Naive thymus-derived CD4-positive, alpha-beta T cell (primary cell): ENCODE measurements around the gene PDE9A. TPM values are rescaled to one million over a fixed set of nuclear protein-coding genes. Genes with fewer than 3 reads are reported as not detected.

Experiments
- ATAC-seq: fragments of 150-1000 bp; cut with Tn5 transposase; 2 replicates; pipeline ENCODE4 v1.10.0; 2021; ENCODE audit warnings: mild to moderate bottlenecking, moderate library complexity
- CTCF ChIA-PET: fragments of 350-600 bp; sonication (Branson Sonifier 250); formaldehyde crosslinking; loops from one replicate; lab custom pipeline; 2021; ENCODE audit warnings: antibody characterized with exemption; lab: Charles Lee
- POLR2A ChIA-PET: fragments of 350-600 bp; sonication (Branson Sonifier 250); formaldehyde crosslinking; loops from one replicate; lab custom pipeline; 2021; ENCODE audit warnings: antibody characterized with exemption, inconsistent platforms; lab: Charles Lee
- DNase-seq, 9 donors: peaks; one replicate each; pipeline versions ENCODE4 v3.0.0 to v3.0.0-alpha.2; 2020 to 2022; ENCODE audit warnings: mixed read lengths in 1 of 9
- H3K27ac ChIP-seq: one replicate; pipeline ENCODE4 v1.7.0; 2013; ENCODE audit warnings: mild to moderate bottlenecking, low read depth, low read length, moderate library complexity
- H3K27me3 ChIP-seq, 2 donors: one replicate each; pipeline ENCODE4 v1.7.0; 2013; ENCODE audit warnings: low read length in 2 of 2, mild to moderate bottlenecking in 2 of 2, moderate library complexity in 2 of 2; ENCODE audit not compliant: control insufficient read depth in 2 of 2, insufficient read depth in 2 of 2
- H3K36me3 ChIP-seq, 3 experiments: 1 replicate in 2 of 3; 2 replicates in 1 of 3; pipeline ENCODE4 v1.7.0; 2013; ENCODE audit warnings: low read length in 3 of 3, mild to moderate bottlenecking in 3 of 3, moderate library complexity in 1 of 3; ENCODE audit not compliant: insufficient read depth in 3 of 3, control insufficient read depth in 2 of 3
- H3K4me1 ChIP-seq, 2 donors: one replicate each; pipeline ENCODE4 v1.7.0; 2013; ENCODE audit warnings: low read length in 2 of 2, mild to moderate bottlenecking in 2 of 2, moderate library complexity in 1 of 2; ENCODE audit not compliant: control insufficient read depth in 2 of 2, insufficient read depth in 2 of 2
- H3K4me3 ChIP-seq: 2 replicates; pipeline ENCODE4 v1.7.0; 2013; ENCODE audit warnings: mild to moderate bottlenecking, low read length
- H3K9me3 ChIP-seq, 3 experiments: 1 replicate in 2 of 3; 2 replicates in 1 of 3; pipeline ENCODE4 v1.7.0; 2013; ENCODE audit warnings: low read length in 3 of 3; ENCODE audit not compliant: control insufficient read depth in 2 of 3
- H3K27ac Mint-ChIP-seq, 9 donors: one replicate each; pipeline ENCODE4 v1.8.0; 2020 to 2022; ENCODE audit warnings: mixed read lengths in 9 of 9, mild to moderate bottlenecking in 8 of 9, moderate library complexity in 5 of 9, inconsistent platforms in 2 of 9
- H3K27me3 Mint-ChIP-seq, 5 donors: one replicate each; pipeline ENCODE4 v1.8.0; 2021 to 2022; ENCODE audit warnings: mixed read lengths in 5 of 5, mild to moderate bottlenecking in 1 of 5
- H3K36me3 Mint-ChIP-seq, 5 donors: one replicate each; pipeline ENCODE4 v1.8.0; 2020 to 2022; ENCODE audit warnings: mixed read lengths in 5 of 5, mild to moderate bottlenecking in 3 of 5, inconsistent platforms in 1 of 5
- H3K4me1 Mint-ChIP-seq, 7 donors: one replicate each; pipeline ENCODE4 v1.8.0; 2020 to 2022; ENCODE audit warnings: mixed read lengths in 7 of 7, mild to moderate bottlenecking in 3 of 7, inconsistent platforms in 1 of 7
- H3K4me3 Mint-ChIP-seq, 10 donors: one replicate each; pipeline ENCODE4 v1.8.0; 2020 to 2022; ENCODE audit warnings: mild to moderate bottlenecking in 10 of 10, mixed read lengths in 10 of 10, moderate library complexity in 6 of 10, inconsistent platforms in 2 of 10
- H3K9me3 Mint-ChIP-seq, 11 donors: one replicate each; pipeline ENCODE4 v1.8.0; 2020 to 2022; ENCODE audit warnings: mixed read lengths in 11 of 11, mild to moderate bottlenecking in 4 of 11, inconsistent platforms in 1 of 11, moderate library complexity in 1 of 11
- intact Hi-C, 2 donors: fragments of 100-400 bp; cut with micrococcal nuclease; formaldehyde crosslinking; loops; one replicate each; pipeline ENCODE4 v1.15.1; 2023
- polyA plus RNA-seq, 2 donors: library from polyadenylated mRNA; unstranded; fragments of 300-500 nt; fragmentation: Illumina TruSeq; gene quantifications; one replicate each; pipeline ENCODE4 v1.2.3, GENCODE V29; 2021
- total RNA-seq, 6 experiments: library from RNA in 5 of 6; stranded (reverse) in 5 of 6; gene quantifications; 1 replicate in 5 of 6; 2 replicates in 1 of 6; pipeline ENCODE4 v1.2.3 and lab custom pipeline; 2021 to 2026

The PDE9A gene
- total and polyA plus RNA-seq, 7 experiments from 2014 or later = 5.9 to 18.4 (median 14.7) TPM

DNA sequence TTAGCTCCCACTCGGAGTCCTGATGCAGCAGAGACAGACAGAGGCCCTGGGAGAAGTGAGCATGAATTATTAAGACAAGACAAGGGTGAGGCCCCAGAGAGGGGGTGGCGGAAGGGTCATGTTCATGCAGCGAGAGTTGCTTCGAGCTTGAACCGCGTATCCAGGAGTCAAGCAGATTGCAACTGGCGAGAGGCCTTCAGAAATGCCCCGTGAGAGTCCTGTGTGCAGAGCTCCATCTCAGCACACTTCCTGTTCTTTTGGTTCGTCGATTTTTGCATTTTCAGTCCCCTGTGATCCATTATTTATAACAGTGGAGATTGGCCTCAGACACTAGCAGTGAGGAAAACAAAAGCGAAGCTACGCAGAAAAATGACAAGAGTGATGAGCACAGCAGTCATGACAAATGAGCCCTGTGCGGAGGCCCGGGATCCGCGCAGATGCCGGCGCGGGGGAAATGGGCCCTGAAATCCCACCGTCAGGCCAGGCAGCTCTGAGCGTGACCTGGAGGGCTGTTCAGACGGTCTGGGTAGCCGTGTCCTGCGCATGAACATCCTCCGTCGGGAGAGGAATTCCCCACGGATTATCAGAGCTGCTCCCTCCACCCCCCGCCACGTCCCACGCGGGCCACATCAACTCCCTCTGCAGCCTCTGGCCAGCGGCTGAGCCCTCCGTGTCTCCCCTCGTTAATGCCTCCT, 15.0 kb downstream of the PDE9A start:
- peaks cover 3 to 21% (median 5%) of the 10 kb centered on the region in 7 donors for H3K4me1 Mint-ChIP-seq
- peaks cover 0 to 3% (median 0%) of the 10 kb centered on the region in 5 donors for H3K36me3 Mint-ChIP-seq
- H3K9me3 Mint-ChIP-seq = no peaks in the 10 kb centered on the region
- intact Hi-C loops = no loop called here
- no peaks in the 10 kb centered on the region for H3K27me3 Mint-ChIP-seq
- no peak for DNase-seq
- H3K27me3 ChIP-seq = no peaks in the 10 kb centered on the region
- CTCF ChIA-PET = interaction anchor here (0.5 kb wide), 1 partner anchor 164 kb away, joined by 3 read pairs; no protein-coding TSS in a partner anchor
- H3K9me3 ChIP-seq = no peaks in the 10 kb centered on the region
- ATAC-seq = no peak
- H3K27ac Mint-ChIP-seq = peak overlapping the region in 1 of 9 donors; percentile 43
- POLR2A ChIA-PET = no interaction called here
- no peak overlapping the region for H3K27ac ChIP-seq
- H3K36me3 ChIP-seq = no peaks in the 10 kb centered on the region
- H3K4me1 ChIP-seq = peaks cover 0 to 7% of the 10 kb centered on the region in 2 donors
- H3K4me3 ChIP-seq = no peak overlapping the region
- H3K4me3 Mint-ChIP-seq = no peak overlapping the region

DNA sequence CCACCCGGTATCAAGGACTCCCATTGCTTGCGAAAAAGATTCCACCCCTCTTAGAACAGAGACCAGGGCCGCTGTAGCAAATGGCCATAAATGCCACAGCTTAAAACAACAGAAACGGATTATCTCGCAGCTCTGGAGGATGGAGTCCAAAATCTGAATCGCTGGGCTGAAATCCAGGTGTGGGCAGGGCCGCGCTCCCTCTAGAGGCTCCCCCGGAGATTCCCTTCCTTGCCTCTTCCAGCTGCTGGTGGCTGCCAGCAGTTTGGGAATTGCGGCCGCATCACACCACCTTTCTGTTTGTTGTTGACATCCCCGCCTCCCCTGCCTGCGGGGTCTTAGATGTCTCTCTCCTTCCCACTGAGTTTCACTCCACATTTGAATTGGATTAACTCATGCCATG, 15.6 kb downstream of the PDE9A start:
- POLR2A ChIA-PET = no interaction called here
- CTCF ChIA-PET = no interaction called here
- peaks cover 0 to 3% (median 0%) of the 10 kb centered on the region in 5 donors for H3K36me3 Mint-ChIP-seq
- Histone ChIP-seq H3K36me3 (no peaks in the 10 kb centered on the region), H3K27me3 (no peaks in the 10 kb centered on the region), H3K9me3 (no peaks in the 10 kb centered on the region), H3K4me3 (no peak overlapping the region), H3K27ac (no peak overlapping the region), H3K4me1 (peaks cover 0 to 7% of the 10 kb centered on the region in 2 donors)
- H3K9me3 Mint-ChIP-seq = no peaks in the 10 kb centered on the region
- ATAC-seq (no peak), DNase-seq (no peak)
- H3K4me3 Mint-ChIP-seq = no peak overlapping the region
- no peak overlapping the region for H3K27ac Mint-ChIP-seq
- H3K4me1 Mint-ChIP-seq = peaks cover 3 to 19% (median 5%) of the 10 kb centered on the region in 7 donors
- intact Hi-C loops = no loop called here
- no peaks in the 10 kb centered on the region for H3K27me3 Mint-ChIP-seq

DNA sequence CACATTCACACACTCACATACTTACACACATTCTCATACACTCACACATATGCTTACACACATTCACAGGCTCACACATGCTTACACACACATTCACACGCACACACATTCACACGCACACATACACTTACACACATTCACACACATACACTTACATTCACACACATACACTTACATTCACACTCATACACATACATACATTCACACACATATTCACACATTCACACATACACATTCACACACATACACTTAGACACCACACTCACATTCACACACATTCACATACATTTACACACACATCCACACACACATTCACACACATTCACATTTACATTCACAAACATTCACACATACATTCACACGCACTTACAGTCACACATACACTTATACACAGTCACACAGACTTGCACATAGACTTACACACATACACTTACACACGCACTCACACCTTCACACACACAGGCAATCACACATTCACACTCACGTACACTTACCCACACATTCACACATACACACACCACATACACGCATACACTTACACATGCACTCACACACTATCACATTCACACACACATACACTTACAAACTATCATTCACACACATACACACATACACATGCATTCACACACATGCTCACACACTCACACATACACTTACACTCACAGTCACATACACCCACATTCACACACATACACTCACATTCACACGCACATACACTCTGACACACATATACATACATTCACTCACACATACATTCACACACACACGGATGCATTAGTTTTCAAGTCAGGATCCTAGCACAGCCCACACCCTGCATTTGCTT, 16.8 kb downstream of the PDE9A start:
- CTCF ChIA-PET = no interaction called here
- no peak overlapping the region for H3K27ac ChIP-seq
- H3K4me3 Mint-ChIP-seq = no peak overlapping the region
- H3K9me3 Mint-ChIP-seq = no peaks in the 10 kb centered on the region
- H3K4me1 ChIP-seq = peaks cover 0 to 7% of the 10 kb centered on the region in 2 donors
- peaks cover 0 to 11% (median 4%) of the 10 kb centered on the region in 7 donors for H3K4me1 Mint-ChIP-seq
- POLR2A ChIA-PET = no interaction called here
- no peaks in the 10 kb centered on the region for H3K36me3 ChIP-seq
- no peak for DNase-seq
- H3K4me3 ChIP-seq = no peak overlapping the region
- no peak overlapping the region for H3K27ac Mint-ChIP-seq
- no peaks in the 10 kb centered on the region for H3K9me3 ChIP-seq
- peaks cover 0 to 2% (median 0%) of the 10 kb centered on the region in 5 donors for H3K36me3 Mint-ChIP-seq
- intact Hi-C loops = no loop called here
- H3K27me3 ChIP-seq = no peaks in the 10 kb centered on the region
- ATAC-seq = no peak
- H3K27me3 Mint-ChIP-seq = no peaks in the 10 kb centered on the region

DNA sequence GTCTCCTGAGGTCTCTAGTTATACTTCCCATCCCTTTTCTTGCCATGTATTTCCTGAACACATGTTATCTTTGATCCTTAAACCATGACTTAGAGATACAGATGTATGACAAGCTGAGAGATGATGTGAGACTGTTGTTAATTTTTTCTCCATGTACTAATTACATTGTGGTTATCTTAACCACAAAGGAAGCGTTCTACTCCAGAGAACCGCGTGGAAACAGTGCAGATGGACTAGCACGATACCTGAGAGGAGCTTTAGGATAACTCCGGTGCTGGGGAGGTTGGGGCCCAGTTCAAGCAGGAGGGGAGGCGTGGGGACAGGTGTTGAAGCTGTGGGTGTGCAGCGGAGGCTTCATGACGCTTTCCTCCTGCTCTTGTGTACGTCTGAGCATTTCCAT, 17.5 kb downstream of the PDE9A start:
- ATAC-seq (no peak), DNase-seq (peak in 1 of 9 donors; percentile 18)
- Mint-ChIP-seq H3K27me3 (no peaks in the 10 kb centered on the region), H3K36me3 (peaks cover 0 to 5% (median 0%) of the 10 kb centered on the region in 5 donors), H3K4me3 (no peak overlapping the region), H3K9me3 (peaks cover 0 to 2% (median 0%) of the 10 kb centered on the region in 11 donors), H3K4me1 (peaks cover 0 to 9% (median 5%) of the 10 kb centered on the region in 7 donors), H3K27ac (no peak overlapping the region)
- H3K36me3 ChIP-seq = no peaks in the 10 kb centered on the region
- H3K27me3 ChIP-seq = no peaks in the 10 kb centered on the region
- POLR2A ChIA-PET = no interaction called here
- H3K9me3 ChIP-seq = no peaks in the 10 kb centered on the region
- CTCF ChIA-PET = no interaction called here
- peaks cover 0 to 7% of the 10 kb centered on the region in 2 donors for H3K4me1 ChIP-seq
- intact Hi-C loops = no loop called here
- no peak overlapping the region for H3K4me3 ChIP-seq
- H3K27ac ChIP-seq = no peak overlapping the region

DNA sequence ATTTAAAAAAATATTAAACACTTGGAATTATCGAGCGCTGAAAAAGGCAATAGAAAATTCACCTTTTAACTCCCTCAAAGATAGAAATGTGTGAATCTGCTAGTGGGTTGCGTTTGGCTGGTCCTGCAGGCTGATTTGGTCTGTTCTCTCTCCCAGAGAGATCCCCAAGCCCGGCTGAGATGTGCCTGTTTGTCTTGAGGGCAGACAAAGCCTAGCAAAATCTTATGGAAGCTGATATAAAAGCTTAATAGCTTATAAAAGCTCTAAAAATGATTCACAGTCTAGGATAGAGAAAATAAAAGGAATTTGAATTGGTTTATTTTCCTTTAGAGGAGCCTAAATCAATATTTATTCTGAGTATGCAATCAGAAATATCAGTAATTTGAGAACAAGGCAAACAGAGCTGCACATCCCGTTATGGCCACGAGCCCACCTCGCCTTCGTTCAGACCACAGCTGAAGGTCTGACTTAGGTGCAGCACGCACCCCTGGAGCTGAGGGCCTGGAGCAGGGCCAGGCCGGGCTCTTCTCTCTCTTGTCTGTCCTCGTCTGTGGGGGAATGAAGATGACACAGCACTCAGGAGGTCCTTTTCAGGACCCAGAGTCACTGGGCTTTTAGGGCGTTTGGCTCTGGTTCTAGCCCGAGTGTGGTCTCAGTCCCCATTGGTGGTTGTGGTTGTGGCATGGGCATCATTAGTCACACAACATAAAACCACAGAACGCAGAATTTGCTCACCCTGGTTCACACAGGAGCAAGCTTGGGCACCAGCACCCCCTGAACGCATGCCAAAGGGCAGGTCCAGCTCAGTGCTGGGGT, 18.6 kb downstream of the PDE9A start:
- H3K4me3 Mint-ChIP-seq = no peak overlapping the region
- CTCF ChIA-PET = no interaction called here
- H3K36me3 Mint-ChIP-seq = peaks cover 0 to 9% (median 0%) of the 10 kb centered on the region in 5 donors
- H3K36me3 ChIP-seq = no peaks in the 10 kb centered on the region
- peaks cover 0 to 3% (median 0%) of the 10 kb centered on the region in 11 donors for H3K9me3 Mint-ChIP-seq
- no peak overlapping the region for H3K27ac ChIP-seq
- intact Hi-C loops = no loop called here
- peaks cover 0 to 7% of the 10 kb centered on the region in 2 donors for H3K4me1 ChIP-seq
- H3K4me1 Mint-ChIP-seq = peaks cover 0 to 18% (median 10%) of the 10 kb centered on the region in 7 donors
- H3K27ac Mint-ChIP-seq = peak overlapping the region in 1 of 9 donors; percentile 65
- H3K27me3 ChIP-seq = no peaks in the 10 kb centered on the region
- DNase-seq (no peak), ATAC-seq (no peak)
- no peaks in the 10 kb centered on the region for H3K9me3 ChIP-seq
- H3K27me3 Mint-ChIP-seq = no peaks in the 10 kb centered on the region
- POLR2A ChIA-PET = no interaction called here
- no peak overlapping the region for H3K4me3 ChIP-seq

DNA sequence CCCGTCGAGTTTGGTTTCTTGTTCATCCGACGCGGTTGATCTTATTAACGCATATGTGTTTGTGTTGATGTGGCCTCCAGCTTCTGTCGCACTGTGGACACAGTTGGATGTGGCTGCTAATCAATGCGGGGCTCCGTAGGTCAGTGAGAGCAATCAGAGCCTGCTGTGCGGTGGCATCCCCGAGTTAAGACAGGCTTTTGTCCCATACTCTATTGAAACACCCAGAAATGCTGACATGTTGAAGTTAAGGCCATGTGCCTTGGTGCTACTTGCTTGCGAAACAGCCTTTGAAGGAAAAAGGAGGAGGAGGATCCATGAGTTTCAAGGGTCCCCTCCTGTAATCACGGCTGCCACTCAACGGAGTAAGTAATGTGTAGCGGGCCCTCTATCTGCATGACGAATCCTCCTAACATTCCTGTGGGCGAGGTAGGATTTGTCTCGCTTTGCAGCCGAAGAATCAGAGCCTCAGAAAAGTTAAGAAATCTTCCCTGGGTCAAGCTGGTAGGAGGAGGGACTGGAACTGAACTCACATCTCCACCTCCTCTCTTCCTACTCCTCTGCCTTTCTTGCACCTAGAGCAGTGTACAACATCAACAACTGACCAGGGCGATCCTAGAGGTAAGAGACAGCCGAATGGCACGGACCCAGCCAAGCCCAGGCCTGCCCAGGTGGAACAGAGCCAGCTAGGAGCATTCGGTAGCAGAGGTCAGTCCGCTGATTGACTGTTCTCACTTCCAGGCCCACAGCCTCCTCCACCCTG, 19.5 kb downstream of the PDE9A start:
- Histone ChIP-seq H3K27ac (no peak overlapping the region), H3K4me3 (no peak overlapping the region), H3K9me3 (no peaks in the 10 kb centered on the region), H3K36me3 (no peaks in the 10 kb centered on the region), H3K27me3 (no peaks in the 10 kb centered on the region), H3K4me1 (peaks cover 0 to 9% of the 10 kb centered on the region in 2 donors)
- ATAC-seq (no peak), DNase-seq (no peak)
- intact Hi-C loops = no loop called here
- ChIA-PET CTCF (no interaction called here), POLR2A (no interaction called here)
- peaks cover 5 to 25% (median 13%) of the 10 kb centered on the region in 7 donors for H3K4me1 Mint-ChIP-seq
- H3K9me3 Mint-ChIP-seq = peaks cover 0 to 3% (median 0%) of the 10 kb centered on the region in 11 donors
- peaks cover 0 to 9% (median 0%) of the 10 kb centered on the region in 5 donors for H3K36me3 Mint-ChIP-seq
- no peak overlapping the region for H3K4me3 Mint-ChIP-seq
- peak overlapping the region in 2 of 9 donors; percentile 26 to 39 for H3K27ac Mint-ChIP-seq
- no peaks in the 10 kb centered on the region for H3K27me3 Mint-ChIP-seq
